Measurements from ENCODE around the gene COQ8A. TPM values are rescaled to one million over a fixed set of nuclear protein-coding genes. Genes with fewer than 3 reads are reported as not detected.

COQ8A gene
- total RNA-seq, 1 donor from 2014 or later: 33.8 TPM

DNA sequence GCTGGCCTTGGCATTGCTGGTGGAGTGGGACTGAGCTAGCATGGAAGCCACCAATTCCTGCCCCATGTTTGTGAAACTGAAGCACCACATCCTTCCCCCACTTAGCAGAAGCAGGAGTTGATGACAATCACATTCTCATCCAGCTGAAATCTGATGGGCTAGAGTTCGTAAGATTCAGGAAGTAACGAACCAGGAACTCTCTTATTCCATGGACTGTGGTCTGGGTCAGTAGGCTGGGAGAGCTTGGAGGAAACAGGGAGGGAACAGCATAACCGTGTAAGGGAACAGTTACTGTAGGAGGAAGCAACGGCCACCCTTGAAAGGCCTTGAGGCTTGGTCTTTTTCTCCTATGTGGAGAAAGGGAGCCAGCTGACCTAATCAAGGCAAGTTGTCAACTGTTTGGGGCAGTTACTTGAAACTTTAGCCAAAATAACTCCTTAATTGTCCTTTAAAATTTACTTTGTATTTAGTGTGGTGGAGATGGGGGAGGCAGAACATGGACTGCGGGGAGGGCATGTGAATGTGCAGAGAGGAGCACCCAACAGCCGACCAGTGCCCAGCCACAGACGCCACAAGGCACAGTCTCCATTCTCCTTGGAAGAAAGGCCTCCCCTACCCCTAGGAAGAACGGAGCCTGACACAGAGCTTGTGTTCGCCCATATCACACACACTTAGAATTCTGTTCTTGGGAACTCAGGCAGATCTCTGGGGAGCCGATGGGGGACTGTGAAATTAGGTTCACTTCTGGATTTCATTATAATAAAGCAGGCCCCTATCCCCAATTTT, 2.0 kb upstream of the COQ8A start:
- Mint-ChIP-seq H3K36me3 (ENCODE audit: low read depth) (peaks cover 10% of the 10 kb centered on the region), H3K4me1 (ENCODE audit: low read depth) (peaks cover 41% of the 10 kb centered on the region)
- intact Hi-C loops (cut with micrococcal nuclease): loop anchor here (1.0 to 5.0 kb wide), 2 partner anchors 140 to 226 kb away; no protein-coding TSS in a partner anchor

GRCh38 chr1:226938903-226939437, 1.1 kb upstream of the COQ8A start:
- peak overlapping the region; percentile 97 for H3K27ac Mint-ChIP-seq
- peaks cover 10% of the 10 kb centered on the region for H3K36me3 Mint-ChIP-seq (ENCODE audit: low read depth)
- H3K4me3 Mint-ChIP-seq: peak overlapping the region; percentile 89
- H3K27me3 Mint-ChIP-seq (ENCODE audit: insufficient read depth): no peaks in the 10 kb centered on the region
- no peak for DNase-seq (ENCODE audit: low spot score)
- H3K4me1 Mint-ChIP-seq (ENCODE audit: low read depth): peaks cover 41% of the 10 kb centered on the region
- intact Hi-C loops (cut with micrococcal nuclease): loop anchor here (1.0 to 5.0 kb wide), 2 partner anchors 141 to 227 kb away; no protein-coding TSS in a partner anchor
- H3K9me3 Mint-ChIP-seq: peaks cover 14% of the 10 kb centered on the region

More for the DNA sequence above, 2.0 kb upstream of the COQ8A start:
- peaks cover 14% of the 10 kb centered on the region for H3K9me3 Mint-ChIP-seq
- no peaks in the 10 kb centered on the region for H3K27me3 Mint-ChIP-seq (ENCODE audit: insufficient read depth)
- H3K27ac Mint-ChIP-seq: peak overlapping the region; percentile 97
- DNase-seq (ENCODE audit: low spot score): no peak
- H3K4me3 Mint-ChIP-seq: peak overlapping the region; percentile 89

GRCh38 chr1:226939438-226940028, 561 bp upstream of the COQ8A start:
- DNase-seq (ENCODE audit: low spot score): no peak
- H3K4me1 Mint-ChIP-seq (ENCODE audit: low read depth): peaks cover 41% of the 10 kb centered on the region
- H3K27ac Mint-ChIP-seq: peak overlapping the region; percentile 97
- intact Hi-C loops (cut with micrococcal nuclease): loop anchor here (1.0 to 10.0 kb wide), 12 partner anchors 24 to 877 kb away; partner anchors contain the start of genes H3-3A, ITPKB and PSEN2
- peak overlapping the region; percentile 89 for H3K4me3 Mint-ChIP-seq
- H3K9me3 Mint-ChIP-seq: peaks cover 11% of the 10 kb centered on the region
- no peaks in the 10 kb centered on the region for H3K27me3 Mint-ChIP-seq (ENCODE audit: insufficient read depth)
- H3K36me3 Mint-ChIP-seq (ENCODE audit: low read depth): peaks cover 9% of the 10 kb centered on the region

GRCh38 chr1:226940806-226941067, 643 bp downstream of the COQ8A start:
- Mint-ChIP-seq H3K4me3 (peak overlapping the region; percentile 89), H3K9me3 (no peaks in the 10 kb centered on the region), H3K27me3 (ENCODE audit: insufficient read depth) (no peaks in the 10 kb centered on the region), H3K27ac (peak overlapping the region; percentile 97), H3K4me1 (ENCODE audit: low read depth) (peaks cover 41% of the 10 kb centered on the region), H3K36me3 (ENCODE audit: low read depth) (no peaks in the 10 kb centered on the region)
- no peak for DNase-seq (ENCODE audit: low spot score)
- intact Hi-C loops (cut with micrococcal nuclease): loop anchor here (1.0 to 10.0 kb wide), 11 partner anchors 25 to 878 kb away; partner anchors contain the start of genes H3-3A, ITPKB and PSEN2

DNA sequence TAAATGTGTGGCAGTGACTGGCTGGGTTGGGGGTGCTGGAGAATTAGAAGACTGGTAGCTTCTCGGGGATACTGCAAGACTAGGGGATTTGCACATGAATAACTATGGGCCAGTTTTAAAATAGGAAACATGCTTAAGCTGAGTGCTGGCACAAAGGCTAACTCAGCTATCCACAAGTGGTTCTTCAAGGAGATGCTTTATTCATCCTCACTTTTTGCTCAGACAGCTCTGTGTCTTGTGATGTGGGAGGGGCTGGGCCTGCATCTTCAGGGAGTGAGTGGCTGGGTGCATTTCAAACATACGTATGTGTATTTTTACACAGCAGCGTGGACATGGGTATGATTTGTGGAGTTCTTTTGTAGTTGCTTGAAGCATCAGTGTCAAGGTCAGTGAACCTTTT, 2.3 kb downstream of the COQ8A start:
- Mint-ChIP-seq H3K27ac (no peak overlapping the region), H3K36me3 (ENCODE audit: low read depth) (no peaks in the 10 kb centered on the region), H3K4me3 (peak overlapping the region; percentile 45), H3K9me3 (no peaks in the 10 kb centered on the region), H3K4me1 (ENCODE audit: low read depth) (peaks cover 38% of the 10 kb centered on the region), H3K27me3 (ENCODE audit: insufficient read depth) (no peaks in the 10 kb centered on the region)
- no peak for DNase-seq (ENCODE audit: low spot score)
- intact Hi-C loops (cut with micrococcal nuclease): loop anchor here (5.0 to 10.0 kb wide), 3 partner anchors 812 to 880 kb away; partner anchors contain the start of gene H3-3A

- intact Hi-C loops (cut with micrococcal nuclease): loop anchor here (5.0 to 10.0 kb wide), 3 partner anchors 812 to 881 kb away; partner anchors contain the start of gene H3-3A
- no peak overlapping the region for H3K27ac Mint-ChIP-seq
- DNase-seq (ENCODE audit: low spot score): no peak
- peaks cover 4% of the 10 kb centered on the region for H3K9me3 Mint-ChIP-seq
- no peaks in the 10 kb centered on the region for H3K27me3 Mint-ChIP-seq (ENCODE audit: insufficient read depth)
- no peak overlapping the region for H3K4me3 Mint-ChIP-seq
- H3K36me3 Mint-ChIP-seq (ENCODE audit: low read depth): no peaks in the 10 kb centered on the region
- H3K4me1 Mint-ChIP-seq (ENCODE audit: low read depth): peaks cover 31% of the 10 kb centered on the region
These were observed 3.1 kb downstream of the COQ8A start for GRCh38 chr1:226943156-226943555.

- H3K4me3 Mint-ChIP-seq: no peak overlapping the region
- no peaks in the 10 kb centered on the region for H3K36me3 Mint-ChIP-seq (ENCODE audit: low read depth)
- H3K27ac Mint-ChIP-seq: peak overlapping the region; percentile 37
- peaks cover 23% of the 10 kb centered on the region for H3K4me1 Mint-ChIP-seq (ENCODE audit: low read depth)
- peaks cover 6% of the 10 kb centered on the region for H3K9me3 Mint-ChIP-seq
- no peak for DNase-seq (ENCODE audit: low spot score)
- H3K27me3 Mint-ChIP-seq (ENCODE audit: insufficient read depth): no peaks in the 10 kb centered on the region
- intact Hi-C loops (cut with micrococcal nuclease): loop anchor here (5.0 to 10.0 kb wide), 3 partner anchors 811 to 882 kb away; partner anchors contain the start of gene H3-3A
These were observed 3.8 kb downstream of the COQ8A start for GRCh38 chr1:226943927-226944326.

- peaks cover 16% of the 10 kb centered on the region for H3K4me1 Mint-ChIP-seq (ENCODE audit: low read depth)
- H3K4me3 Mint-ChIP-seq: no peak overlapping the region
- H3K36me3 Mint-ChIP-seq (ENCODE audit: low read depth): no peaks in the 10 kb centered on the region
- H3K9me3 Mint-ChIP-seq: peaks cover 6% of the 10 kb centered on the region
- intact Hi-C loops (cut with micrococcal nuclease): loop anchor here (10.0 kb wide), 2 partner anchors 810 to 840 kb away; no protein-coding TSS in a partner anchor
- H3K27me3 Mint-ChIP-seq (ENCODE audit: insufficient read depth): no peaks in the 10 kb centered on the region
- no peak overlapping the region for H3K27ac Mint-ChIP-seq
- no peak for DNase-seq (ENCODE audit: low spot score)
These were observed 5.2 kb downstream of the COQ8A start for GRCh38 chr1:226945106-226945857.

DNA sequence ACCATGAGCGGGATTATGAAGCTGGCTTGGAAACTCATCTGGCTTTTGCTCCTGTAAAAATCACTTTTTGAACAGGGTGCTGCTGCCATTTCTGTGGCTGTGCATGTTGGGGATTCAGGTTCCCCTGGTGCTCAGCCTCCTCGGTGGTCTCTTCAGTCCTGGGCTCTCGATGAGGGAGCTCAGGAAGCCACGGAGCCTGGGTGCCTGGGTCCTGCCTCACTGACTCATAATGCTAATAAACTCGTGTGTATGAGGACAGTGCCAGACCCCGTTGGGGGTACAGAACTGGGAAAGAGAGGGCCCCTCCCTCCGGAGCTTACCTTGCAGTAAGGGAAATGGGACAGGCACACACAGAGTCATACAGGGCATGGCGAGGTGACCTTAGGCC, 5.8 kb downstream of the COQ8A start:
- DNase-seq (ENCODE audit: low spot score): no peak
- H3K36me3 Mint-ChIP-seq (ENCODE audit: low read depth): no peaks in the 10 kb centered on the region
- peaks cover 6% of the 10 kb centered on the region for H3K9me3 Mint-ChIP-seq
- H3K27ac Mint-ChIP-seq: no peak overlapping the region
- no peak overlapping the region for H3K4me3 Mint-ChIP-seq
- intact Hi-C loops (cut with micrococcal nuclease): loop anchor here (10.0 kb wide), 2 partner anchors 809 to 839 kb away; no protein-coding TSS in a partner anchor
- H3K4me1 Mint-ChIP-seq (ENCODE audit: low read depth): peaks cover 13% of the 10 kb centered on the region
- no peaks in the 10 kb centered on the region for H3K27me3 Mint-ChIP-seq (ENCODE audit: insufficient read depth)

DNA sequence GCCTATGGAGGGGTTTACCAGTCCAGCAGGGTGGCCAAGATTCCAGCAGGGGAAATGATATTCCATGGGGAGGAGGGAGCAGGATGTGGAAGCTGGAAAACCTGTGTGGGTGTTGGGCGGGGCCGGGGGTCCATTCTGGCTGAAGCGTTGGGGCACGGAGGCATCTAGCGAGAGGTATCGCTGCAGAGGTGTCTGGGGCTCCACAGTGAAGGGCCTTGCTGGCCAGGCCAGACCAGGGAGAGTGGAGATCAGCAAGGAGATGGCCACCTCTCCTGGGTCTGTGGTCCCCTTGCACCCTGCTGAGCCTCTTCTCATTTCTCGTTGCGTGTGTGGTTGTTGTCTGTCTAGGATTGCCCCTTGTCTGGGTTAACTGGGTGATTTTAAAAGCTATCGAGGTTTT, 6.2 kb downstream of the COQ8A start:
- Mint-ChIP-seq H3K36me3 (ENCODE audit: low read depth) (no peaks in the 10 kb centered on the region), H3K27ac (no peak overlapping the region), H3K27me3 (ENCODE audit: insufficient read depth) (no peaks in the 10 kb centered on the region), H3K9me3 (peaks cover 6% of the 10 kb centered on the region), H3K4me3 (no peak overlapping the region), H3K4me1 (ENCODE audit: low read depth) (peaks cover 9% of the 10 kb centered on the region)
- intact Hi-C loops (cut with micrococcal nuclease): loop anchor here (10.0 kb wide), 2 partner anchors 809 to 839 kb away; no protein-coding TSS in a partner anchor
- DNase-seq (ENCODE audit: low spot score): no peak

DNA sequence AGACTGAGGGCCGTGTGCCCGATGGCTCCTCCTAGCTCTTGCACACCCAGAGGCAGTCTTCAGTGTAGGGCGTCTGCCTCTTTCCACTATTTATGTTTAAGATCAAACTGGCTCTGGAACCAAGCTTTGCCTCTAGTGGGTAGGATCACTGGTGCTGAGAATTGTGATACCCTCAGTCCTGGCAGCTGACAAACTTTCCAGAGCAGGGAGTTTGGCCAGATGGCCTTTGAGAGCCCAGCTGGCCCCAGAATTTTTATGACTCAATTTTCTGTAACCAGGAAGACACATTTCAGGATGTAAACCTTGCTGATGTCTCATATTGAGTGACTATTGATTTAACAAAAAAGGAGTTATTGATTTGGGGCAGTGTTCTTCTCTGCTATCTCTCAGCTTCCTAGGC, 6.7 kb downstream of the COQ8A start:
- no peak for DNase-seq (ENCODE audit: low spot score)
- intact Hi-C loops (cut with micrococcal nuclease): loop anchor here (10.0 kb wide), 2 partner anchors 808 to 838 kb away; no protein-coding TSS in a partner anchor
- no peaks in the 10 kb centered on the region for H3K36me3 Mint-ChIP-seq (ENCODE audit: low read depth)

GRCh38 chr1:226948051-226948450, 8.0 kb downstream of the COQ8A start:
- Mint-ChIP-seq H3K4me3 (no peak overlapping the region), H3K36me3 (ENCODE audit: low read depth) (no peaks in the 10 kb centered on the region), H3K27me3 (ENCODE audit: insufficient read depth) (no peaks in the 10 kb centered on the region), H3K9me3 (peaks cover 6% of the 10 kb centered on the region), H3K4me1 (ENCODE audit: low read depth) (no peaks in the 10 kb centered on the region), H3K27ac (no peak overlapping the region)
- intact Hi-C loops (cut with micrococcal nuclease): loop anchor here (10.0 kb wide), 2 partner anchors 807 to 837 kb away; no protein-coding TSS in a partner anchor
- no peak for DNase-seq (ENCODE audit: low spot score)

More for the DNA sequence above, 6.7 kb downstream of the COQ8A start:
- Mint-ChIP-seq H3K9me3 (peaks cover 6% of the 10 kb centered on the region), H3K4me1 (ENCODE audit: low read depth) (peaks cover 8% of the 10 kb centered on the region), H3K4me3 (no peak overlapping the region), H3K27ac (no peak overlapping the region), H3K27me3 (ENCODE audit: insufficient read depth) (no peaks in the 10 kb centered on the region)

Measured in activated T-helper 1 cell treated with anti-CD3 and anti-CD28 coated beads, Interleukin-12 subunit alpha, Interleukin-12 subunit beta, Interleukin-2, Interleukin-4 antibody, amounts not matched to agents 30 ng/mL and 10 ng/mL and 1 ng/mL, durations not matched to agents 14 hours and 24 hours and 36 hours (primary cell).